ENCODE results near the gene TTLL7. TPM values are rescaled to one million over a fixed set of nuclear protein-coding genes. Genes with fewer than 3 reads are reported as not detected.

The TTLL7 gene
- total RNA-seq, 1 experiment from 2014 or later = 6.6 TPM

DNA sequence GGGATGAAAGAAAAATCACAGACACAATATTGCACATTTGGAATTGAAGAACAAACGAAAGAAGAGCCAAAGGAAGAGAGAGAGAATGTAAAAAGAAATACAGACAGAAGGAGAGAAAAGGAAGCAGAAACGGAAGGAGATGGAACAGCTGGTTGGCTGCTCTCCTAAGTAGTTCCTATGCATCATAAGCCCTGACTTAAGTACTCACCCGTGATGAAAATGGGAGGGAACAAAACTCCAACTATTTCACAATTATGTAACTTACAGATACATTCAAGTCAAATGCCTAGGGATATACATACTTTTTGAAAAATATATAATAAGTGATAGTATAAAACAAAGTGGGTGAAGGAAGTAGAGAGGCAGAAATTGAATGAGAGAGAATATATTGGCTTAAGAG is 88.5 kb downstream of the TTLL7 start:
- Histone ChIP-seq H4K91ac (ENCODE audit: insufficient read length, low read depth, low read length) (no peak overlapping the region), H2BK15ac (ENCODE audit: low read depth, low read length) (no peak overlapping the region), H3K79me1 (ENCODE audit: insufficient read depth, low read depth, low read length, poor library complexity, severe bottlenecking) (no peaks in the 10 kb centered on the region), H3K4ac (ENCODE audit: low read depth, low read length) (no peak overlapping the region), H2AK5ac (ENCODE audit: insufficient read length, low read length) (no peak overlapping the region), H4K5ac (ENCODE audit: insufficient read length, low read depth, low read length) (no peak overlapping the region), H2BK5ac (ENCODE audit: insufficient read length, low read length) (no peak overlapping the region), H2BK12ac (ENCODE audit: insufficient read length, low read depth, low read length) (no peak overlapping the region), H4K20me1 (ENCODE audit: control insufficient read depth, insufficient read depth, insufficient read length) (no peaks in the 10 kb centered on the region), H3T11ph (ENCODE audit: low read length) (no peak overlapping the region), H4K8ac (replicated peaks; ENCODE audit: insufficient read length, low read depth, low read length) (no peak overlapping the region), H3K14ac (ENCODE audit: insufficient read depth, low read length) (no peak overlapping the region), H3K23me2 (ENCODE audit: insufficient read length, low read depth, low read length, poor library complexity, severe bottlenecking) (no peaks in the 10 kb centered on the region), H3K56ac (ENCODE audit: insufficient read length, low read depth, low read length) (no peak overlapping the region), H3K4me1 (ENCODE audit: insufficient read depth, low read length) (no peaks in the 10 kb centered on the region), H3K27me3 (ENCODE audit: insufficient read depth, low read length) (no peaks in the 10 kb centered on the region), H3K18ac (ENCODE audit: insufficient read length, low read depth, low read length) (no peak overlapping the region), H3K23ac (ENCODE audit: insufficient read length, low read depth, low read length) (no peak overlapping the region), H2AFZ (ENCODE audit: low read length) (no peak overlapping the region), H2BK20ac (ENCODE audit: low read depth, low read length, poor library complexity, severe bottlenecking) (no peak overlapping the region), H3K4me2 (ENCODE audit: insufficient read depth, insufficient read length, low read length) (no peak overlapping the region), H3K9ac (ENCODE audit: extremely low read depth, insufficient read length, low read length) (no peak overlapping the region), H2BK120ac (ENCODE audit: low read depth, low read length, poor library complexity, severe bottlenecking) (no peak overlapping the region), H3K27ac (ENCODE audit: insufficient read length, low read depth, low read length) (no peak overlapping the region), H3K9me3 (ENCODE audit: control insufficient read depth, low read depth, low read length) (no peaks in the 10 kb centered on the region), H3K79me2 (ENCODE audit: insufficient read depth, low read length) (no peaks in the 10 kb centered on the region)
- no peak overlapping the region for H3K27ac Mint-ChIP-seq
- peaks cover 0 to 7% (median 0%) of the 10 kb centered on the region in 3 experiments; a peak in 3 of 7 replicates for H3K36me3 Mint-ChIP-seq (ENCODE audit: insufficient read depth in 1 of 3, low read depth in 3 of 3)
- no peak for DNase-seq
- no peaks in the 10 kb centered on the region for H3K27me3 Mint-ChIP-seq (ENCODE audit: low read depth)
- peaks cover 0 to 2% of the 10 kb centered on the region in 2 experiments; a peak in 1 of 5 replicates for H3K9me3 Mint-ChIP-seq
- H3K4me3 Mint-ChIP-seq = no peak overlapping the region
- WGBS (ENCODE audit: extremely low coverage, insufficient read length, low lambda C conversion rate) = no CpG with 5 or more reads among the region's 3 CpGs
- H3K4me1 Mint-ChIP-seq = 0 out of 4 replicates have a peak, but pooled peaks cover 0 to 2% of the 10 kb centered on the region in 2 experiments
- TF ChIP-seq, protein P1, sequence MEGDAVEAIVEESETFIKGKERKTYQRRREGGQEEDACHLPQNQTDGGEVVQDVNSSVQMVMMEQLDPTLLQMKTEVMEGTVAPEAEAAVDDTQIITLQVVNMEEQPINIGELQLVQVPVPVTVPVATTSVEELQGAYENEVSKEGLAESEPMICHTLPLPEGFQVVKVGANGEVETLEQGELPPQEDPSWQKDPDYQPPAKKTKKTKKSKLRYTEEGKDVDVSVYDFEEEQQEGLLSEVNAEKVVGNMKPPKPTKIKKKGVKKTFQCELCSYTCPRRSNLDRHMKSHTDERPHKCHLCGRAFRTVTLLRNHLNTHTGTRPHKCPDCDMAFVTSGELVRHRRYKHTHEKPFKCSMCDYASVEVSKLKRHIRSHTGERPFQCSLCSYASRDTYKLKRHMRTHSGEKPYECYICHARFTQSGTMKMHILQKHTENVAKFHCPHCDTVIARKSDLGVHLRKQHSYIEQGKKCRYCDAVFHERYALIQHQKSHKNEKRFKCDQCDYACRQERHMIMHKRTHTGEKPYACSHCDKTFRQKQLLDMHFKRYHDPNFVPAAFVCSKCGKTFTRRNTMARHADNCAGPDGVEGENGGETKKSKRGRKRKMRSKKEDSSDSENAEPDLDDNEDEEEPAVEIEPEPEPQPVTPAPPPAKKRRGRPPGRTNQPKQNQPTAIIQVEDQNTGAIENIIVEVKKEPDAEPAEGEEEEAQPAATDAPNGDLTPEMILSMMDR (conservative IDR thresholded peaks at IDR 0.05) = no peak
